Panc1 (cell line): ENCODE data around the gene MEIS1. TPM values are rescaled to one million over a fixed set of nuclear protein-coding genes. Genes with fewer than 3 reads are reported as not detected.

Experiments used
- ATAC-seq: fragments of 200-7000 bp; cut with Tn5 transposase; 2 replicates; pipeline ENCODE4 v1.9.1; 2020; ENCODE audit warnings: mild to moderate bottlenecking, moderate library complexity
- BruUV-seq: library from RNA; stranded (reverse); fragments of 400-500 nt; replicated peaks from 2 replicates; lab custom pipeline; 2021; lab: Mats Ljungman, UMichigan
- CTCF ChIA-PET: fragments of 300-600 bp; sonication (Branson Sonifier 250); formaldehyde crosslinking; loops from one replicate; lab custom pipeline; 2022; ENCODE audit warnings: antibody characterized with exemption; lab: Charles Lee
- POLR2A ChIA-PET: fragments of 300-600 bp; sonication (Branson Sonifier 250); formaldehyde crosslinking; loops from one replicate; lab custom pipeline; 2022; ENCODE audit warnings: antibody characterized with exemption; lab: Charles Lee
- DNase-seq: peaks from one replicate; pipeline ENCODE4 v3.0.0-alpha.2; 2010; ENCODE audit warnings: low read depth, low spot score
- H3K27ac ChIP-seq: 2 replicates; pipeline ENCODE4 v1.5.1; 2011; ENCODE audit warnings: mild to moderate bottlenecking, low read length, inconsistent platforms
- H3K27me3 ChIP-seq: fragments of 200-500 bp; sonication (Bioruptor generic); 2 replicates; pipeline ENCODE4 v1.6.0; 2014; ENCODE audit warnings: low read length, inconsistent platforms; ENCODE audit not compliant: control insufficient read depth, insufficient read depth
- H3K36me3 ChIP-seq: fragments of 200-500 bp; sonication (Bioruptor generic); 2 replicates; pipeline ENCODE4 v1.5.1; 2014; ENCODE audit warnings: inconsistent platforms, mild to moderate bottlenecking, low read length, moderate library complexity; ENCODE audit not compliant: control insufficient read depth, insufficient read depth
- H3K4me1 ChIP-seq: 2 replicates; pipeline ENCODE4 v1.5.1; 2011; ENCODE audit warnings: inconsistent platforms, mild to moderate bottlenecking, low read length, moderate library complexity; ENCODE audit not compliant: control insufficient read depth, insufficient read depth
- H3K4me3 ChIP-seq, 2 experiments: 2 replicates each; pipeline ENCODE4 v1.5.1; 2011 to 2012; ENCODE audit warnings: low read depth in 2 of 2, low read length in 2 of 2, mild to moderate bottlenecking in 2 of 2, inconsistent platforms in 1 of 2, moderate library complexity in 1 of 2
- H3K9me3 ChIP-seq: fragments of 200-500 bp; sonication (Bioruptor generic); 2 replicates; pipeline ENCODE4 v1.5.1; 2014; ENCODE audit warnings: low read depth, mild to moderate bottlenecking, inconsistent platforms, low read length, moderate library complexity; ENCODE audit not compliant: control insufficient read depth, insufficient read depth
- POLR2AphosphoS5 ChIP-seq: IDR thresholded peaks from 2 replicates; pipeline ENCODE4 v1.6.1; 2012; ENCODE audit warnings: mild to moderate bottlenecking, low read depth, low read length, moderate library complexity
- SIN3A ChIP-seq: IDR thresholded peaks from 2 replicates; pipeline ENCODE4 v1.6.1; 2012; ENCODE audit warnings: low read depth, mild to moderate bottlenecking, low read length, moderate library complexity, borderline replicate concordance; ENCODE audit not compliant: insufficient read depth
- TCF7L2 ChIP-seq: IDR thresholded peaks from 2 replicates; pipeline ENCODE4 v1.6.1; 2011; ENCODE audit warnings: mild to moderate bottlenecking, low read depth, low read length, inconsistent platforms
- in situ Hi-C: cut with HindIII; loops from 2 replicates; pipeline ENCODE4 v1.10.0; 2016; ENCODE audit warnings: low sequenced_read_pairs, low pct_unique_long_range_greater_than_20kb
- intact Hi-C: fragments of 100-400 bp; cut with micrococcal nuclease; formaldehyde crosslinking; loops from one replicate; pipeline ENCODE4 v1.10.0; 2022; ENCODE audit not compliant: unreplicated experiment
- total RNA-seq: library from RNA; stranded (reverse); gene quantifications from one replicate; pipeline ENCODE4 v1.2.1, GENCODE V29; 2021; ENCODE audit not compliant: unreplicated experiment
- TF ChIP-seq, protein P1 (sequence below), 2 experiments: IDR thresholded peaks; 2 replicates each; pipeline ENCODE4 v1.6.1; 2011 to 2012; ENCODE audit warnings: low read depth in 2 of 2, control low read depth in 1 of 2, low read length in 1 of 2, mild to moderate bottlenecking in 1 of 2, moderate library complexity in 1 of 2; ENCODE audit not compliant: insufficient read depth in 1 of 2
- TF ChIP-seq, protein P2 (sequence below): fragments of 450-650 bp; IDR thresholded peaks from 2 replicates; pipeline ENCODE4 v1.5.1; 2017; ENCODE audit warnings: mild to moderate bottlenecking

MEIS1 gene
- total RNA-seq, 1 experiment from 2014 or later: 2.0 TPM

DNA sequence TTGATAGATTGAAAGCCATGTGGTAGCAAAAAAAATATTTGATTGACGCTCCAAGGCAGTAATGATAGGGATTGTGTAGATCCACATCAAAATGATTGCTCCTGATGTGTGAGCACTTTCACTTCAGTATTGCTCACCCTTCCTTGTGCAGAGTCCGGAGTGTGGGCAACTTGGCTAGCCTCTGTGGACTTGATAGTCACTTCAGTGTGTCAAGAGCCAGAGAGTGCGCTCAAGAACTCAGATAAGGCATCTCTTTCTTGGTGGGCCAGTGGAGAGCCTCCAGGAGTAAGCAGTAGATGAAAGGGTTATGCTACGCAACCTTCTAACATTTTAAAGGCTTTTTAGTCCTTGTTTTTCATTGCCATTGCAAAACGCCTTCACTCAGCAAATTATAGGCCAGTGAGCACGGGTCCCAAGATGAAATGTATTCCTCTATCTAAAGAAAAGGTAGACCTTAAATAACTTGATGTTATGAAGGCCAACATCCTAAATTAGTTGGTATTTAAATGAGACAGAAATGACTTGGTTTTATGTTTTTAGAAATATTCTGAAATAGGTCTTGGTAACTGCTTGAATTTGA lies 84.4 kb downstream of the MEIS1 start:
- Histone ChIP-seq H3K9me3 (no peaks in the 10 kb centered on the region), H3K4me3 (no peak overlapping the region), H3K36me3 (no peaks in the 10 kb centered on the region), H3K27ac (no peak overlapping the region), H3K4me1 (no peaks in the 10 kb centered on the region), H3K27me3 (no peaks in the 10 kb centered on the region)
- intact Hi-C loops: no loop called here
- DNase-seq (no peak), ATAC-seq (no peak)
- no TSS peak for BruUV-seq
- ChIA-PET POLR2A (no interaction called here), CTCF (no interaction called here)
- in situ Hi-C loops: no loop called here
- TF ChIP-seq, protein P1, sequence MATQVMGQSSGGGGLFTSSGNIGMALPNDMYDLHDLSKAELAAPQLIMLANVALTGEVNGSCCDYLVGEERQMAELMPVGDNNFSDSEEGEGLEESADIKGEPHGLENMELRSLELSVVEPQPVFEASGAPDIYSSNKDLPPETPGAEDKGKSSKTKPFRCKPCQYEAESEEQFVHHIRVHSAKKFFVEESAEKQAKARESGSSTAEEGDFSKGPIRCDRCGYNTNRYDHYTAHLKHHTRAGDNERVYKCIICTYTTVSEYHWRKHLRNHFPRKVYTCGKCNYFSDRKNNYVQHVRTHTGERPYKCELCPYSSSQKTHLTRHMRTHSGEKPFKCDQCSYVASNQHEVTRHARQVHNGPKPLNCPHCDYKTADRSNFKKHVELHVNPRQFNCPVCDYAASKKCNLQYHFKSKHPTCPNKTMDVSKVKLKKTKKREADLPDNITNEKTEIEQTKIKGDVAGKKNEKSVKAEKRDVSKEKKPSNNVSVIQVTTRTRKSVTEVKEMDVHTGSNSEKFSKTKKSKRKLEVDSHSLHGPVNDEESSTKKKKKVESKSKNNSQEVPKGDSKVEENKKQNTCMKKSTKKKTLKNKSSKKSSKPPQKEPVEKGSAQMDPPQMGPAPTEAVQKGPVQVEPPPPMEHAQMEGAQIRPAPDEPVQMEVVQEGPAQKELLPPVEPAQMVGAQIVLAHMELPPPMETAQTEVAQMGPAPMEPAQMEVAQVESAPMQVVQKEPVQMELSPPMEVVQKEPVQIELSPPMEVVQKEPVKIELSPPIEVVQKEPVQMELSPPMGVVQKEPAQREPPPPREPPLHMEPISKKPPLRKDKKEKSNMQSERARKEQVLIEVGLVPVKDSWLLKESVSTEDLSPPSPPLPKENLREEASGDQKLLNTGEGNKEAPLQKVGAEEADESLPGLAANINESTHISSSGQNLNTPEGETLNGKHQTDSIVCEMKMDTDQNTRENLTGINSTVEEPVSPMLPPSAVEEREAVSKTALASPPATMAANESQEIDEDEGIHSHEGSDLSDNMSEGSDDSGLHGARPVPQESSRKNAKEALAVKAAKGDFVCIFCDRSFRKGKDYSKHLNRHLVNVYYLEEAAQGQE (IDR thresholded peaks at IDR 0.05; ENCODE audit: insufficient read depth in 1 of 2, low read depth in 2 of 2, low read length in 1 of 2): no peak
- TF ChIP-seq POLR2AphosphoS5: no peak
- TF ChIP-seq, protein P2, sequence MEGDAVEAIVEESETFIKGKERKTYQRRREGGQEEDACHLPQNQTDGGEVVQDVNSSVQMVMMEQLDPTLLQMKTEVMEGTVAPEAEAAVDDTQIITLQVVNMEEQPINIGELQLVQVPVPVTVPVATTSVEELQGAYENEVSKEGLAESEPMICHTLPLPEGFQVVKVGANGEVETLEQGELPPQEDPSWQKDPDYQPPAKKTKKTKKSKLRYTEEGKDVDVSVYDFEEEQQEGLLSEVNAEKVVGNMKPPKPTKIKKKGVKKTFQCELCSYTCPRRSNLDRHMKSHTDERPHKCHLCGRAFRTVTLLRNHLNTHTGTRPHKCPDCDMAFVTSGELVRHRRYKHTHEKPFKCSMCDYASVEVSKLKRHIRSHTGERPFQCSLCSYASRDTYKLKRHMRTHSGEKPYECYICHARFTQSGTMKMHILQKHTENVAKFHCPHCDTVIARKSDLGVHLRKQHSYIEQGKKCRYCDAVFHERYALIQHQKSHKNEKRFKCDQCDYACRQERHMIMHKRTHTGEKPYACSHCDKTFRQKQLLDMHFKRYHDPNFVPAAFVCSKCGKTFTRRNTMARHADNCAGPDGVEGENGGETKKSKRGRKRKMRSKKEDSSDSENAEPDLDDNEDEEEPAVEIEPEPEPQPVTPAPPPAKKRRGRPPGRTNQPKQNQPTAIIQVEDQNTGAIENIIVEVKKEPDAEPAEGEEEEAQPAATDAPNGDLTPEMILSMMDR: no peak
- TF ChIP-seq SIN3A: no peak
- TF ChIP-seq TCF7L2: no peak

DNA sequence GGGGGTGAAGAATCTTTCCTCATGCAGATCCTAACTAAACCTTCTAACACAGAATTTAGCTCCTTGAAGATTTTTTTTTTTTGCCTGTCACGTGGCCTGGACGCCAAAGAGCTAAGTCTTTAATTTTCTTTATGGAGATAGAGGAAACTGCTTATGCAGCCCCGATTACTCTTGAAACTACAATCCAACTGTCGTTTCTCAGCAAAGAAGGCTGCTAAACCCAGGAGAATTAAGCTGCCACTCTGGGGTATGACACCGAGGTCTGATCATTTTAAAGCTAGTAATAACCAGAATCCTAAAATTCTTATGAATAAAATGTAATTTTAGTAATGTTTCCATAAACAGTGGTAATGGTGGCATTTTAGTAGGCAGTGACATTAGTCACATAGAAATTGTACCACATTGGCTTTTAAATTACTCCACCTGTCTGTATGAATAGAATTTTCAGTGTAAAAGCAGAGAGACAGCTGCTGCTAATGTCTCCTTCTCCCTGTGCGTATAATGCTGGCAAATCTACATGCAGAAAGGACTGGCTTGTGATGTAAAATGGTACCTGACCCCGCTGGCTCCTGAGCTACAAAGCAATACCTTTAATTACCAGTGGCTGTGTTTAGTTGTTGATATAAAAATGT lies 86.5 kb downstream of the MEIS1 start:
- Histone ChIP-seq H3K27ac (no peak overlapping the region), H3K4me3 (no peak overlapping the region), H3K4me1 (no peaks in the 10 kb centered on the region), H3K36me3 (no peaks in the 10 kb centered on the region), H3K27me3 (no peaks in the 10 kb centered on the region), H3K9me3 (no peaks in the 10 kb centered on the region)
- in situ Hi-C loops (no loop called here), intact Hi-C loops (no loop called here)
- ATAC-seq (no peak), DNase-seq (no peak)
- ChIA-PET CTCF (no interaction called here), POLR2A (no interaction called here)
- BruUV-seq: no TSS peak
- TF ChIP-seq SIN3A (no peak), TCF7L2 (no peak)
- TF ChIP-seq, protein P1 (IDR thresholded peaks at IDR 0.05; ENCODE audit: insufficient read depth in 1 of 2, low read depth in 2 of 2, low read length in 1 of 2): no peak
